Natural killer cell (primary cell): Measurements from ENCODE around the gene PLEKHA7. TPM values are rescaled to one million over a fixed set of nuclear protein-coding genes. Genes with fewer than 3 reads are reported as not detected.

Source experiments
- ATAC-seq, 3 donors: fragments of 150-1000 bp in 2 of 3; fragments of 200-7000 bp in 1 of 3; cut with Tn5 transposase; 1 replicate in 1 of 3; 2 replicates in 2 of 3; pipeline ENCODE4 v1.10.0; 2021; ENCODE audit warnings: mild to moderate bottlenecking in 2 of 3, moderate library complexity in 2 of 3
- DNase-seq, 2 donors: peaks; one replicate each; pipeline versions ENCODE4 v3.0.0 to v3.0.0-alpha.2; 2013 to 2021; ENCODE audit warnings: mixed read lengths in 1 of 2
- H3K27ac ChIP-seq: one replicate; pipeline ENCODE4 v1.5.1; 2013; ENCODE audit warnings: mild to moderate bottlenecking, low read length
- H3K27me3 ChIP-seq: one replicate; pipeline ENCODE4 v1.6.1; 2013; ENCODE audit warnings: low read length; ENCODE audit not compliant: control insufficient read depth, insufficient read depth
- H3K36me3 ChIP-seq: one replicate; pipeline ENCODE4 v1.6.1; 2013; ENCODE audit warnings: low read length; ENCODE audit not compliant: control insufficient read depth, insufficient read depth
- H3K4me1 ChIP-seq: one replicate; pipeline ENCODE4 v1.6.1; 2013; ENCODE audit warnings: low read length; ENCODE audit not compliant: control insufficient read depth, insufficient read depth
- H3K4me3 ChIP-seq: one replicate; pipeline ENCODE4 v1.5.1; 2013; ENCODE audit warnings: low read length
- H3K9me3 ChIP-seq: one replicate; pipeline ENCODE4 v1.6.1; 2013; ENCODE audit warnings: low read length; ENCODE audit not compliant: control insufficient read depth, insufficient read depth
- H3K27ac Mint-ChIP-seq, 2 donors: one replicate each; pipeline ENCODE4 v1.8.0; 2022; ENCODE audit warnings: mild to moderate bottlenecking in 2 of 2, mixed read lengths in 2 of 2, moderate library complexity in 1 of 2
- H3K27me3 Mint-ChIP-seq, 2 donors: one replicate each; pipeline ENCODE4 v1.8.0; 2022; ENCODE audit warnings: low read depth in 2 of 2, mixed read lengths in 2 of 2
- H3K36me3 Mint-ChIP-seq: one replicate; pipeline ENCODE4 v1.8.0; 2022; ENCODE audit warnings: mixed read lengths
- H3K4me1 Mint-ChIP-seq, 2 donors: one replicate each; pipeline ENCODE4 v1.8.0; 2022; ENCODE audit warnings: mixed read lengths in 2 of 2
- H3K4me3 Mint-ChIP-seq: one replicate; pipeline ENCODE4 v1.8.0; 2022; ENCODE audit warnings: mild to moderate bottlenecking, moderate library complexity, mixed read lengths
- H3K9me3 Mint-ChIP-seq, 2 donors: one replicate each; pipeline ENCODE4 v1.8.0; 2022; ENCODE audit warnings: mixed read lengths in 2 of 2
- CTCF ChIP-seq: fragments of 200-600 bp; IDR thresholded peaks from one replicate; pipeline ENCODE4 v1.8.0; 2022; ENCODE audit warnings: antibody characterized with exemption
- WGBS: methylation state at CpG from one replicate; pipeline ENCODE4 v1.1.7; 2013; ENCODE audit warnings: missing lambda C conversion rate; ENCODE audit not compliant: insufficient coverage; 5-methylcytosine and 5-hydroxymethylcytosine counted together
- intact Hi-C: fragments of 100-400 bp; cut with micrococcal nuclease; formaldehyde crosslinking; loops from one replicate; pipeline ENCODE4 v1.14.2; 2022
- total RNA-seq, 4 donors: library from RNA; stranded (reverse); fragments of 120-200 nt in 1 of 4; gene quantifications; one replicate each; pipeline versions ENCODE4 v1.2.3 to v1.2.4, GENCODE V29; 2013 to 2022

PLEKHA7 gene
- total RNA-seq, 3 donors from 2014 or later (not counting 1 experiment from before 2014, with no cell fraction given), result 1.00 to 2.5 (median 1.3) TPM

DNA sequence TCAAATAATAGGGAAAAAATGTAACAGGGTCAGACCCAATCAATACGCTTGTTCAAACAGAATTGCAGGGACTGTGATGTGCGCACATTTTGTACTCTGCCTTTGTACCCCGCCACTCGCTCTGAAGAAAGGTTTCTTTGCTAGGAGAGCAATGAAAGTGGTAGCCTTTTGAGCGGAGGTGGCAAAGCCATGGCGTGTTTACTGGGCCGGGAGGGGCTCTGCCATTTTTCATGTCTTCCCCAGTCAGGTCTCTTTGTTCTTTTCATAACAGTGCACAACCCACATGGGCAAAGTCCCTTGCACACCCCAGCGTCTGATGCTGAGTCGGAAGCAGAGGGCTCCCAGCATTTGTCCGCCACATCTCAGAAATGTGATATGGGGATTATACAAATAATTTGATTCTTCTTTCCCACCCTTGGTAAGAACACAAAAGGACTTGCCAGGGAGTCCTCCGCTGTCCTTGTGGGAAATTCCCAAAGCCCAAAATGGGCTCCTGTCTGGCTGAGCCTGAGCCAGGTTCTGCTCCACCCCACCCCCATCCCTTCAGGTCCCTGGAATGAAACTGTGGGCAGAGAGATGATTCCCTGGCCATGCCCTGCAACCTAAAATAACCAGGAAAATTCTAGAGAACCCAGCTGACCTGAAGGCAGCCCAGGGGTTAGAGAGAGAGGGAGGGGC is 239.1 kb downstream of the PLEKHA7 start:
- DNase-seq, result no peak
- TF ChIP-seq CTCF, result no peak
- 94% methylated on average over 8 of the region's 11 CpGs for WGBS
- Histone ChIP-seq H3K27ac (no peak overlapping the region), H3K4me3 (no peak overlapping the region), H3K36me3 (no peaks in the 10 kb centered on the region), H3K9me3 (no peaks in the 10 kb centered on the region), H3K4me1 (no peaks in the 10 kb centered on the region), H3K27me3 (no peaks in the 10 kb centered on the region)
- ATAC-seq, result no peak
- Mint-ChIP-seq H3K4me1 (no peaks in the 10 kb centered on the region), H3K9me3 (no peaks in the 10 kb centered on the region), H3K36me3 (no peaks in the 10 kb centered on the region), H3K27ac (no peak overlapping the region), H3K27me3 (peaks cover 0 to 10% of the 10 kb centered on the region in 2 donors), H3K4me3 (no peak overlapping the region)
- intact Hi-C loops, result no loop called here

DNA sequence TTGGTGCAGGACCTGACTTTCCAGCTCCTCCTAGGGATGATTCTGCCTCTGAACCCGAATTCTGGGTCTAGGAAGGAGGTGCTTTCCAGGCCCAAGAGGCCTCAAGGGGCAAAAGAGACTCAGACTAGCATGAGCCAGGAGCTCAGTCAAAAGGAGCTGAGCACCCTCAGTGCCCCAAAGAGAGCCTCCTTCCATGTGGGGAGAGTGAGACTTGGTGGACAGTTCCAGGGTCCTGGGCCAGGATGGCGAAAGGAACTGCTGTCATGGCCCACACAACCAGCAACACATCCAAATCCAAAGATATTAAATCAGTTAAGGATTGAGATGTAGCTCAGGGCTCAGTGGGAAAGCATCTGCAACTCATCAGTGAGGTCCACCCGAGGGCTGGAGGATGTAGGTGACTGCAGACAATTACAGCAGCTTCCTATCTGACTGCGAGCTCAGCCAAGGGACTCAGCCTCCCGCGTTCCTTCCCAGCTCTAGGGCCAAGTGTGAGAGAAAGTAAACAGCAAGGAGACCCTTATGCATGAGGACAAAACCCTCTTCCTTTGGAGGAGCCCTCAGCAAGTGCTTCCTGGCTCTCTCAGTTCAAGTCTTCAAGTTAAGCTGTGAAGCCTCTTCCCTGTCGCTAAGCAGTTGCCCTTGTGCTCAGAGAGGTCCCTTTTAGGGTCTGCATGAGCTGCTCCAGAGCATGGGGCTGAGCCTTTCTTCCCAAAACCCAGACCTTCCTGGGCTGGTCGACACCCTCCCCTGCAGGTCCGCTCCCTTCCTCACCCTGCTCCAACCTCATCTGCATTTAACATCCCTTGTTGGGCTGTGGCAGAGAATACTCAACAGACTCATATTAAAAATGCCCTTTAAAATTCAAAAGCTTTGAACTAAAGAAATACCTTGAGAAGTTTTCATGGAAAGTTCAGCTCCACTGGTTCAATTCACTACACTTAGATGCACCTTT is 240.0 kb downstream of the PLEKHA7 start:
- H3K27ac ChIP-seq, result no peak overlapping the region
- no peak for TF ChIP-seq CTCF
- no peaks in the 10 kb centered on the region for H3K36me3 ChIP-seq
- intact Hi-C loops, result no loop called here
- no peak overlapping the region for H3K4me3 ChIP-seq
- Mint-ChIP-seq H3K4me3 (no peak overlapping the region), H3K27ac (no peak overlapping the region), H3K36me3 (no peaks in the 10 kb centered on the region), H3K27me3 (peaks cover 0 to 10% of the 10 kb centered on the region in 2 donors), H3K4me1 (no peaks in the 10 kb centered on the region), H3K9me3 (no peaks in the 10 kb centered on the region)
- H3K9me3 ChIP-seq, result no peaks in the 10 kb centered on the region
- no peak for DNase-seq
- 74% methylated on average over 8 of the region's 9 CpGs for WGBS
- no peaks in the 10 kb centered on the region for H3K4me1 ChIP-seq
- H3K27me3 ChIP-seq, result no peaks in the 10 kb centered on the region
- no peak for ATAC-seq

GRCh38 chr11:16772141-16772512 is 242.1 kb downstream of the PLEKHA7 start:
- no peak overlapping the region for H3K27ac Mint-ChIP-seq
- no peaks in the 10 kb centered on the region for H3K36me3 Mint-ChIP-seq
- Histone ChIP-seq H3K4me1 (no peaks in the 10 kb centered on the region), H3K9me3 (no peaks in the 10 kb centered on the region), H3K27me3 (no peaks in the 10 kb centered on the region), H3K4me3 (no peak overlapping the region), H3K27ac (no peak overlapping the region), H3K36me3 (no peaks in the 10 kb centered on the region)
- H3K4me3 Mint-ChIP-seq, result no peak overlapping the region
- peaks cover 0 to 10% of the 10 kb centered on the region in 2 donors for H3K27me3 Mint-ChIP-seq
- TF ChIP-seq CTCF, result no peak
- no peak for ATAC-seq
- WGBS, result 100% methylated on average over 2 of the region's 2 CpGs
- intact Hi-C loops, result no loop called here
- H3K4me1 Mint-ChIP-seq, result no peaks in the 10 kb centered on the region
- H3K9me3 Mint-ChIP-seq, result no peaks in the 10 kb centered on the region
- DNase-seq, result no peak
